ENCODE results near the gene PAPSS1.

DNA sequence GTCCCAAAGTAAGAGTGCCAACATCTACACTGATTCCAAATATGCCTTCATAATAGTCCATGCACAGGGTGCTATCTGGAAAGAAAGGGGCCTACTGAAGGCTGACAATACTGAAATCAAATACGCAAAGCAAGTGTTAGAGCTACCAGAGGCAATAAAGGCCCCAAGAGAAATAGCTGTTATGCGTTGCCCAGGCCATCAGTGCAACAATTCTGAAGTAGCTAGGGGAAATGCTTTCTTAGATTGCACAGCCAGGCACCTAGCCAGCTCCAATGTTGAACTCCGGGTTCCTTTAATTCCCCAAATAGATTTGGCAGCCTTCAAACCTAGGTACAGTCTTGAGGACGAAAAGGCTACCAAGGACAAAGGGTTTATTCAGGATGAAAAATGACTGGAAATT lies 17.4 kb upstream of the PAPSS1 start:
- TF ChIP-seq, protein P1, sequence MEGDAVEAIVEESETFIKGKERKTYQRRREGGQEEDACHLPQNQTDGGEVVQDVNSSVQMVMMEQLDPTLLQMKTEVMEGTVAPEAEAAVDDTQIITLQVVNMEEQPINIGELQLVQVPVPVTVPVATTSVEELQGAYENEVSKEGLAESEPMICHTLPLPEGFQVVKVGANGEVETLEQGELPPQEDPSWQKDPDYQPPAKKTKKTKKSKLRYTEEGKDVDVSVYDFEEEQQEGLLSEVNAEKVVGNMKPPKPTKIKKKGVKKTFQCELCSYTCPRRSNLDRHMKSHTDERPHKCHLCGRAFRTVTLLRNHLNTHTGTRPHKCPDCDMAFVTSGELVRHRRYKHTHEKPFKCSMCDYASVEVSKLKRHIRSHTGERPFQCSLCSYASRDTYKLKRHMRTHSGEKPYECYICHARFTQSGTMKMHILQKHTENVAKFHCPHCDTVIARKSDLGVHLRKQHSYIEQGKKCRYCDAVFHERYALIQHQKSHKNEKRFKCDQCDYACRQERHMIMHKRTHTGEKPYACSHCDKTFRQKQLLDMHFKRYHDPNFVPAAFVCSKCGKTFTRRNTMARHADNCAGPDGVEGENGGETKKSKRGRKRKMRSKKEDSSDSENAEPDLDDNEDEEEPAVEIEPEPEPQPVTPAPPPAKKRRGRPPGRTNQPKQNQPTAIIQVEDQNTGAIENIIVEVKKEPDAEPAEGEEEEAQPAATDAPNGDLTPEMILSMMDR (IDR thresholded peaks at IDR 0.05) = no peak
- TF ChIP-seq POLR2A (IDR thresholded peaks at IDR 0.05) (no peak), POLR2AphosphoS5 (IDR thresholded peaks at IDR 0.05) (no peak), EP300 (IDR thresholded peaks at IDR 0.05) (no peak)
